ENCODE measurements around the gene SLC22A23.

The SLC22A23 gene

GRCh38 chr6:3444276-3445088 is 12.4 kb downstream of the SLC22A23 start:
- Histone ChIP-seq H3K36me3 (ENCODE audit: insufficient read depth, low read length) (no peaks in the 10 kb centered on the region), H3K9me3 (ENCODE audit: low read depth, low read length) (no peaks in the 10 kb centered on the region), H3K4me3 (peak overlapping the region; percentile 52), H3K9ac (ENCODE audit: insufficient read length) (no peak overlapping the region), H3K27ac (no peak overlapping the region)
- no peak for TF ChIP-seq POLR2AphosphoS5 (IDR thresholded peaks at IDR 0.05; ENCODE audit: borderline replicate concordance, low read depth, low read length)
- TF ChIP-seq FOXP2 (optimal IDR thresholded peaks at IDR 0.05; ENCODE audit: control extremely low read depth, extremely low read length, insufficient read depth): no peak
- DNase-seq (ENCODE audit: low read depth, low spot score): no peak

- Histone ChIP-seq H3K9ac (ENCODE audit: insufficient read length) (no peak overlapping the region), H3K27ac (no peak overlapping the region), H3K36me3 (ENCODE audit: insufficient read depth, low read length) (no peaks in the 10 kb centered on the region), H3K9me3 (ENCODE audit: low read depth, low read length) (no peaks in the 10 kb centered on the region), H3K4me3 (no peak overlapping the region)
- no peak for DNase-seq (ENCODE audit: low read depth, low spot score)
- TF ChIP-seq FOXP2 (optimal IDR thresholded peaks at IDR 0.05; ENCODE audit: control extremely low read depth, extremely low read length, insufficient read depth): no peak
- TF ChIP-seq POLR2AphosphoS5 (IDR thresholded peaks at IDR 0.05; ENCODE audit: borderline replicate concordance, low read depth, low read length): no peak
- no peak for TF ChIP-seq EZH2 (IDR thresholded peaks at IDR 0.05)
These were observed 13.7 kb downstream of the SLC22A23 start for GRCh38 chr6:3443221-3443515.

GRCh38 chr6:3442431-3443220 is 14.2 kb downstream of the SLC22A23 start:
- Histone ChIP-seq H3K4me3 (no peak overlapping the region), H3K9ac (ENCODE audit: insufficient read length) (no peak overlapping the region), H3K36me3 (ENCODE audit: insufficient read depth, low read length) (no peaks in the 10 kb centered on the region), H3K27ac (no peak overlapping the region), H3K9me3 (ENCODE audit: low read depth, low read length) (no peaks in the 10 kb centered on the region)
- no peak for DNase-seq (ENCODE audit: low read depth, low spot score)
- TF ChIP-seq POLR2AphosphoS5 (IDR thresholded peaks at IDR 0.05; ENCODE audit: borderline replicate concordance, low read depth, low read length) (no peak), FOXP2 (optimal IDR thresholded peaks at IDR 0.05; ENCODE audit: control extremely low read depth, extremely low read length, insufficient read depth) (no peak), EZH2 (IDR thresholded peaks at IDR 0.05) (no peak)

GRCh38 chr6:3440911-3441310 is 15.9 kb downstream of the SLC22A23 start:
- Histone ChIP-seq H3K27ac (no peak overlapping the region), H3K4me3 (no peak overlapping the region), H3K9ac (ENCODE audit: insufficient read length) (no peak overlapping the region), H3K9me3 (ENCODE audit: low read depth, low read length) (no peaks in the 10 kb centered on the region), H3K36me3 (ENCODE audit: insufficient read depth, low read length) (no peaks in the 10 kb centered on the region)
- TF ChIP-seq POLR2AphosphoS5 (IDR thresholded peaks at IDR 0.05; ENCODE audit: borderline replicate concordance, low read depth, low read length) (no peak), FOXP2 (optimal IDR thresholded peaks at IDR 0.05; ENCODE audit: control extremely low read depth, extremely low read length, insufficient read depth) (no peak), EZH2 (IDR thresholded peaks at IDR 0.05) (no peak)
- DNase-seq (ENCODE audit: low read depth, low spot score): no peak

GRCh38 chr6:3439961-3440360 is 16.9 kb downstream of the SLC22A23 start:
- H3K4me3 ChIP-seq: no peak overlapping the region
- no peak for DNase-seq (ENCODE audit: low read depth, low spot score)
- no peaks in the 10 kb centered on the region for H3K9me3 ChIP-seq (ENCODE audit: low read depth, low read length)
- H3K36me3 ChIP-seq (ENCODE audit: insufficient read depth, low read length): no peaks in the 10 kb centered on the region
- H3K9ac ChIP-seq (ENCODE audit: insufficient read length): no peak overlapping the region
- no peak overlapping the region for H3K27ac ChIP-seq
- TF ChIP-seq FOXP2 (optimal IDR thresholded peaks at IDR 0.05; ENCODE audit: control extremely low read depth, extremely low read length, insufficient read depth) (no peak), EZH2 (IDR thresholded peaks at IDR 0.05) (no peak), POLR2AphosphoS5 (IDR thresholded peaks at IDR 0.05; ENCODE audit: borderline replicate concordance, low read depth, low read length) (no peak)

GRCh38 chr6:3438190-3439167 is 18.4 kb downstream of the SLC22A23 start:
- Histone ChIP-seq H3K9me3 (ENCODE audit: low read depth, low read length) (no peaks in the 10 kb centered on the region), H3K9ac (ENCODE audit: insufficient read length) (peak overlapping the region; percentile 2), H3K4me3 (peak overlapping the region; percentile 49; the same call in 1 of the 2 replicates), H3K27ac (peak overlapping the region; percentile 70; the same call in 1 of the 2 replicates), H3K36me3 (ENCODE audit: insufficient read depth, low read length) (no peaks in the 10 kb centered on the region)
- peak; percentile 66 for DNase-seq (ENCODE audit: low read depth, low spot score)
- TF ChIP-seq POLR2AphosphoS5 (IDR thresholded peaks at IDR 0.05; ENCODE audit: borderline replicate concordance, low read depth, low read length) (no peak), FOXP2 (optimal IDR thresholded peaks at IDR 0.05; ENCODE audit: control extremely low read depth, extremely low read length, insufficient read depth) (peak; percentile 96)

- Histone ChIP-seq H3K27ac (no peak overlapping the region), H3K9ac (ENCODE audit: insufficient read length) (no peak overlapping the region), H3K9me3 (ENCODE audit: low read depth, low read length) (no peaks in the 10 kb centered on the region), H3K36me3 (ENCODE audit: insufficient read depth, low read length) (no peaks in the 10 kb centered on the region), H3K4me3 (no peak overlapping the region)
- no peak for DNase-seq (ENCODE audit: low read depth, low spot score)
- TF ChIP-seq EZH2 (IDR thresholded peaks at IDR 0.05) (no peak), FOXP2 (optimal IDR thresholded peaks at IDR 0.05; ENCODE audit: control extremely low read depth, extremely low read length, insufficient read depth) (no peak), POLR2AphosphoS5 (IDR thresholded peaks at IDR 0.05; ENCODE audit: borderline replicate concordance, low read depth, low read length) (no peak)
These were observed 23.8 kb downstream of the SLC22A23 start for GRCh38 chr6:3433005-3433404.

- TF ChIP-seq EZH2 (IDR thresholded peaks at IDR 0.05): no peak
- TF ChIP-seq POLR2AphosphoS5 (IDR thresholded peaks at IDR 0.05; ENCODE audit: borderline replicate concordance, low read depth, low read length): no peak
- TF ChIP-seq FOXP2 (optimal IDR thresholded peaks at IDR 0.05; ENCODE audit: control extremely low read depth, extremely low read length, insufficient read depth): no peak
- no peak overlapping the region for H3K27ac ChIP-seq
- no peaks in the 10 kb centered on the region for H3K9me3 ChIP-seq (ENCODE audit: low read depth, low read length)
- no peaks in the 10 kb centered on the region for H3K36me3 ChIP-seq (ENCODE audit: insufficient read depth, low read length)
- H3K9ac ChIP-seq (ENCODE audit: insufficient read length): no peak overlapping the region
- no peak for DNase-seq (ENCODE audit: low read depth, low spot score)
- no peak overlapping the region for H3K4me3 ChIP-seq
These were observed 24.4 kb downstream of the SLC22A23 start for GRCh38 chr6:3432416-3432815.

Measured in SK-N-MC (cell line).